GM12878 (cell line): ENCODE measurements around the gene MEG3.

Source experiments
- MAX ChIP-seq: IDR thresholded peaks from 2 replicates; pipeline ENCODE4 v1.6.1; 2012; ENCODE audit warnings: low read depth, low read length, improper control_type of control experiment
- NFYB ChIP-seq: IDR thresholded peaks from 2 replicates; pipeline ENCODE4 v1.6.1; 2011; ENCODE audit warnings: low read depth, mild to moderate bottlenecking, low read length, improper control_type of control experiment, moderate library complexity; ENCODE audit not compliant: insufficient read depth

GRCh38 chr14:100862793-100863192 lies 36.9 kb downstream of the MEG3 start:
- TF ChIP-seq MAX = no peak
- TF ChIP-seq NFYB = no peak
